ENCODE data around the gene NUMA1. TPM values are rescaled to one million over a fixed set of nuclear protein-coding genes. Genes with fewer than 3 reads are reported as not detected.

Gene NUMA1
- total and polyA plus RNA-seq, 2 of the 8 experiments (the other 6 are each of a cell fraction or from before 2014, with no cell fraction given): 101 to 107 TPM

DNA sequence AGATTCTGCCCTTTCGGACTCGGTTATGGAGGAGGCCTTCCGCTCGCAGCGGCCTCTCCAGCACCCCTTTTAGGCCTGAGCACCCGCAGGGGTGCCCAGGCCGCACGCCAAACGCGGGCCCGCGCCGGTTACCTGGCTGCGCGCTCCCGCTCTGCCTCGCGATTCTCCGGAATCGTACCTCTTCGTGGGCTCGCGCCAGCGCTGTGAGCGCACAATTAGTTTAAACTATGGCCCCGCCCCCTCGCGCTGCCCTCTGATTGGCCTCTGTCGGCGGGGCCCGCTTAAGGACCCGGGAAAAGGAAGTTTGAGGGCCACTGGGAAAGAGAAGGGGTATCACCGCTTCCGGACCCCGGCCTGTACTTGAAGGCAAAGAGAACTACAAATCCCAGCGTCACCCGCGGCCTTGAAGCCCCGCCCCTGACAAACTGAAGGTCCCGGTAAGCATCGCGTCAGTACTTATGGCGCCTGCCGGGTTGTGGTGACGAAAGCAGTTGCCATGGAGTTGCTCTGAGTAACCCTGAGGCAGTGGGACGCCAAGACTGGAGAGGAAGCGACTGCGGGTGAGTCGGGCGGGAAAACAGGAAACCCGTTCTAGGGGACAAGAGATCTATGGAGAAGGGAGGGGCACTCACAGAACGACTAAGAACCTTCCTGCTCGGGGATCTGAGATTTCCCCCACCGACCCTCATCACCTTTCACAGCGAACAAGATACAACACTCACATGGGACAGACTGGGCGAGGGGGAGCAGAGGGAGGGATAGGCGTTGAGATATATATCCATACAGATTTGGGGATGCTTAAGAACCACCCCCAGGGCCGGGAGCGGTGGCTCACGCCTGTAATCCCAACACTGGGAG, at the start of gene NUMA1, which contains the start of gene LRRC51 (continued):
- no peak for TF ChIP-seq CBX5 (IDR thresholded peaks at IDR 0.05; ENCODE audit: low read depth, low read length)
- TF ChIP-seq, protein P1, sequence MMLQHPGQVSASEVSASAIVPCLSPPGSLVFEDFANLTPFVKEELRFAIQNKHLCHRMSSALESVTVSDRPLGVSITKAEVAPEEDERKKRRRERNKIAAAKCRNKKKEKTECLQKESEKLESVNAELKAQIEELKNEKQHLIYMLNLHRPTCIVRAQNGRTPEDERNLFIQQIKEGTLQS (IDR thresholded peaks at IDR 0.05; ENCODE audit: insufficient read depth, low read depth, low read length): no peak
- TF ChIP-seq SIRT6 (IDR thresholded peaks at IDR 0.05; ENCODE audit: low read length): no peak
- peak; percentile 96 for TF ChIP-seq CREB1 (IDR thresholded peaks at IDR 0.05)
- no peak for TF ChIP-seq MAFK (IDR thresholded peaks at IDR 0.05; ENCODE audit: low read depth, low read length)
- TF ChIP-seq SAP30 (IDR thresholded peaks at IDR 0.05; ENCODE audit: insufficient read depth, insufficient replicate concordance, low read length): peak; percentile 36
- TF ChIP-seq, protein P2, sequence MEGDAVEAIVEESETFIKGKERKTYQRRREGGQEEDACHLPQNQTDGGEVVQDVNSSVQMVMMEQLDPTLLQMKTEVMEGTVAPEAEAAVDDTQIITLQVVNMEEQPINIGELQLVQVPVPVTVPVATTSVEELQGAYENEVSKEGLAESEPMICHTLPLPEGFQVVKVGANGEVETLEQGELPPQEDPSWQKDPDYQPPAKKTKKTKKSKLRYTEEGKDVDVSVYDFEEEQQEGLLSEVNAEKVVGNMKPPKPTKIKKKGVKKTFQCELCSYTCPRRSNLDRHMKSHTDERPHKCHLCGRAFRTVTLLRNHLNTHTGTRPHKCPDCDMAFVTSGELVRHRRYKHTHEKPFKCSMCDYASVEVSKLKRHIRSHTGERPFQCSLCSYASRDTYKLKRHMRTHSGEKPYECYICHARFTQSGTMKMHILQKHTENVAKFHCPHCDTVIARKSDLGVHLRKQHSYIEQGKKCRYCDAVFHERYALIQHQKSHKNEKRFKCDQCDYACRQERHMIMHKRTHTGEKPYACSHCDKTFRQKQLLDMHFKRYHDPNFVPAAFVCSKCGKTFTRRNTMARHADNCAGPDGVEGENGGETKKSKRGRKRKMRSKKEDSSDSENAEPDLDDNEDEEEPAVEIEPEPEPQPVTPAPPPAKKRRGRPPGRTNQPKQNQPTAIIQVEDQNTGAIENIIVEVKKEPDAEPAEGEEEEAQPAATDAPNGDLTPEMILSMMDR (IDR thresholded peaks at IDR 0.05; ENCODE audit: control extremely low read depth in 1 of 3, insufficient read depth in 1 of 3, low read depth in 1 of 3, low read length in 3 of 3): no peak
